HG03039 (cell line): Measurements from ENCODE around the gene TRAF3IP1.

Experiments
- ATAC-seq: cut with Tn5 transposase; IDR thresholded peaks from one replicate; pipeline ENCODE4 v1.9.1; 2021; ENCODE audit warnings: mild to moderate bottlenecking, moderate library complexity; ENCODE audit not compliant: unreplicated experiment

Gene TRAF3IP1

DNA sequence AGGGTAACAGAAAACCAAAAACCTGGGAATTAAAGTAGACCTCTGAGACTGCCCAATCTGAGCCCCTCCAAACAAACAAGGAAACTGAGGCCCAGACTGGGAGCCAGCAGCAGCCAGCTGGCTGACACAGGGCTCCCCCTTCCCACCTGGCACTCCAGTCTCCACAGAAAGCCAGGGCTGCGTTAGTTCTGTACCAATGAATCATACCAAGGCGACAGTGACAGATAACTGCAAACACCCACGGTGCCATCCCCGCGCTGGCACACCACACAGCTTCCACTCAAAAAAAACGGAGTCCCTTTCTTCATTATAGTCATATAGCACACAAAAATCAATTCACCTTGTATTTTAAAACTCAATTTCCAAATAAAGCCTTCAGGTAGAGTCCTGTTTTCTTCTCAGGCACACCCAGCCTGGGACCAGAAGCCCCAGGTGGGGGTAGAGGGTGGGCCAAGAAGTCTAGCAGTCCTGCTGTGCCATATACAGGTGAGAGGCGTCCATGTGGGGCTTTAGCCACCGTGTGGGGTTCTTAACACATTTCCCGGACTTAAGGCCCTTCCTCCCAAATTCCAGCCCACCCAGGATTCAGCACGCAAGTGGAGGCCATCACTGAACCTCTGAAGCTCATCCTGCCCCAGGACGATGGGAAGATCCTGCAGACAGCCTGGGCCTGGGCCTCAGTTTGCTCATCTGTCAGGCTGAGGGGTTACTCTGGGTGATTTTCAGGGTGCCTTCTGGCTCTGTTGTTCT is 33.2 kb upstream of the TRAF3IP1 start:
- no peak for ATAC-seq

DNA sequence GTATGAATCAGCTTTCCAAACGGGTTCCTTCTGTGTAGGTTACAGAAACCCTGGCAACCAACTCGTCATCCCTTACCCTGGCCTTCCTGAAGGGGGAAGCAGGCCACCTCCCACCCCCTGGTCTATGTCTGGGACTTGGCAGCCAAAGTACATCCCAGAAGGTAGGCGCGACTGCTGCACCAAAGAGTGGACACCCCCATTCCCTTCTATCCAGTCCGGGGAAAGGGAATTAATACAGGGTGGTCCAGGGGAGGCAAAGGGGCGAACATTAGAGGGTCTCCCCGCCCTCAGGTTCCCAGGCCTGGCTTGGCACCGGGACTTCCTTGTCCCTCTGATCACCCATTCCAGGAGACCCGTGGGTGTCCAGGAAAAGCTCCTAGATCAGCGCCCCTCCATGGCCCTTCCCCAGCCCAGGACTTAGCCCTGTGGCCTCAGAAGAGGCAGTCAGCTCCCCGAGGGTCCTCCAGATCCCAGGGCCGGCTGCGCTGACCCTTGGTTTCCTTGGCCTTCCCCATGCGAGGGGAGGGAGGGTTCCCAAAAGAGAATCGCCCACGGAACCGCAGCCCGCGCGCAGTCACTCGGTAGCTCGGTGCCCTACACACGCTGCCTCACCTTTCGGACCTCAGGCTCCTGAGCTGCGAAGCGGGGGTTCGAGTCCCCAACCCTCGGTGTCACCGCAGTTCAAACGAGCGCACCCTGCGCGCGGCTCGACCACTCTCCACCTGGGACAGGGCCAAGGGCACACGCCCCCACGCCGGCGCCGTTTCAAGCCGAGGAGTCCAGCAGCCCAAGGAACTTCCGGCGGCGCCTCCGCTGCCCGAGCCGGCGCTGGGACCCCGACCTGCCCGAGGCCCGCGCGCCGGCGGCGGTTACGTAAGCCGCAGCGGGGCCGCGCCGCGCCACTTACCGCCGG is 32.3 kb upstream of the TRAF3IP1 start, which contains the start of gene PER2:
PER2 (minus strand) TSS at position 874 of the 913 bp plus-strand sequence. CDS start 10,674 bp downstream, outside the sequence.
- ATAC-seq: peak; percentile 30

DNA sequence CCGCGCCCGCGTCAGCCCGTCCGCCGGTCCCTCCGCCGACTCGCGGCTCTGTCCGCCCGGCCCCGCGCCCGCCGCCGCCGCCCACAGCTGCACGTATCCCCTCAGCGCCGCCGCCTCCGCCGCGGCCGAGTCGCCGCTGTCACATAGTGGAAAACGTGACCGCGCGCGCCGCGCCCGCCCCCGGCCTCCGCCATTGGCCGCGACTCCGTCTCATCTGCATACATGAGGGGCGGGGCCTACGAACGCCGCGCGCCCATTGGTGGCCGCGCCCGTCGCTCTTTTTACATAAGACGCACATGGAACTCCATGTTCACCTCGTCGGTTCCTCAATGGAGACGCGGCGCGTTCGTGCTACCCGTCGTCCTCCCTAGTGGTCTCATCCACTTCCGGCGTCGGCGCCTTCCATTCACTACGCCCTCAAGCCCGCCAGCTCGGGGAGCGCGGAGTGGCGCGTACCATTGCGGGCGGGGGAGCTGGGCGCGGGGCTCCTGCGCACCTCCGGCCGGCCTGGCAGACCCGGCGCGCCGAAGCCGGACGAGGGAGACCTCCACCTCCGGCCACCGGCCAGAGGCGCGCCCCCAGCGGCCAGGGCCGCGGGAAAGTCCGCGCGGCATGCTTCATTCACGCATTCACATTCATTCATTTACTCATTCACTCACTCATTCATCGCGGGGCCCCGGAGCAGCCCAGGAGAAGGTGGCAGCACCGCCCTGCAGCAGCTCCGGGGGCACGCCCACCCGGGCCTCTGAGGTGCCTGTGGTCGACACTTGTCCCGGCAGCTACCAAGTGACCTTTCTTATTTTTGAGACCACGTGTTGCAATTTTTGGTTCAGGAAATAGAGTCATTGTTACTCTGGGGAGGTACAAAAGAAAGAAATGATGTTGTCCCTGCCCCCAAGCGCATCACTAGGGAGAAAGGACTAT is 31.4 kb upstream of the TRAF3IP1 start:
- ATAC-seq: peak; percentile 90

DNA sequence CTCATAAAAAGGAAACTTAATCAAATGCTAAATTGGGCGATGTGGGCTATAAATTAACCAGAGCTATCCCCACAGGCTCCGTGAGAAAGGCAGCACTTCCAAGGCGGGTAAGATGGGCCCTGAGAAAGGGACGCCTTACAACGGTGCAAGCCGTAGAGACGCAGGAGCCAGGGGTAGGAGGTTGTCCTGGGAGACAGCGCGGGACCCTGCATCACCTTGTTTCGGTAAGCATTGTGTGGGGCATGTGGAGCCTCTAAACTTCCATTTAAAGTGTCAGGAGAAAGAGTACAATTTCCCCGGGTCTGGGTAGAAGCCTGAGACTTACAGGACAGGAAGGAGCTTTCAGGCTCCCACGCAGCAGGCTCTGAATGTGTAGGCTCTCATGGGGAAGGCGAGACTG is 30.7 kb upstream of the TRAF3IP1 start:
- ATAC-seq: no peak

GRCh38 chr2:238290091-238290509 is 30.2 kb upstream of the TRAF3IP1 start:
- no peak for ATAC-seq

DNA sequence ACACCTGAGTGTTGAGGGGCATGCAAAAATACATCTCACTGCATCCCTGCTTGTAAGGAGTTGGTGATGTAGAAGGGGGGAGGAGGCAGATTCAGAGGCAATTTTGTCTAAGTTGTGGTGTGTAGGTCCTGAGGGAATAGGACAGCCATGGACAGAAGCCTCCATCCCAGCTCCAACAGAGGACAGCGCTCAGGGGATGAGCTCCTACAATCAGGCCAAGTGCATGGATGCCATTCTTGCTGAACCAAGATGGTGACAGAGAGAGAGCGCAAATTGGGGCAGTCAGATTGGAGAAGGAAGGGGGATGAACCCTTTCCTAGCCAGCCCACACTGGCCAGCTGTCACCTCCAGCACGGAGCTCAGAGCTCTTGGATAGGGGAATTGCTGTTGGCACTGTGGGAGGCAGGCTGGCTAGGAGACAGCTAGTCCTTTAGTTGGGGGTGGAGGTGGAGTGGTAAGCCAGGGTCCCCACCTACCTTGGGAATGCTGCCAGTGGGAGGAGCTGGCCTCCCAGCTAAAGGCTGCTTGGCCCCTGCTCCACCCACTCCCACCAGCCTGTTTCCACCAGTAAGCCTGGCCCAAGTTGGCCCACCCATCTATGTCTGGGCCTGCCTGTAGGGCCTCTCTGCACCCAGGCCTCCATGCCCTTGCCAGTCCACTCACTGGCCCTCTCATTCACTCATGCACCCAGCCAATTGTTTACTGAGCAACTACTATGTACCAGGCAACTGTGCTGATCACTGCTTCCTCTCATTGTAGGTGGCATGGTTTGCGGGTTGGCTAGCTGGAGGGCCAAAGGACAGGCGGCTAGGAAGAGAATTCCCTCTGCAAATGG is 29.4 kb upstream of the TRAF3IP1 start:
- no peak for ATAC-seq

GRCh38 chr2:238291550-238292281 is 28.6 kb upstream of the TRAF3IP1 start:
- no peak for ATAC-seq

DNA sequence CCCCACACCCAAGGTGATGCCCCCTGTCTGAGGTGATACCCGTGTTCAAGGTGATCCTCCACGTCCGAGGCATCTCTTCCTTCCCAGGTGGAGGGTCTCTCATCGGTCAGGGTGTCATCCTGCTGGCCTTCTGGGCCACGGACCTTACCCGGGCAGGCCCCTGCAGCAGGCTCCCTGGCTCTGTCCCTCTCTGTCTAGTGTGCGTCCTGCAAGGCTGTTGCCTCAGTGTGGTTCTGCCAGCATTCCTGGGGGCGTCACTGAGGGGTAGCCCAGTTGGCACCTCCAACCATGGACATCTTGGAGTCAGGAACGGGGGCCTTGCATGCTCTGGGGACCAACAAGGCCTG is 26.3 kb upstream of the TRAF3IP1 start:
- no peak for ATAC-seq

DNA sequence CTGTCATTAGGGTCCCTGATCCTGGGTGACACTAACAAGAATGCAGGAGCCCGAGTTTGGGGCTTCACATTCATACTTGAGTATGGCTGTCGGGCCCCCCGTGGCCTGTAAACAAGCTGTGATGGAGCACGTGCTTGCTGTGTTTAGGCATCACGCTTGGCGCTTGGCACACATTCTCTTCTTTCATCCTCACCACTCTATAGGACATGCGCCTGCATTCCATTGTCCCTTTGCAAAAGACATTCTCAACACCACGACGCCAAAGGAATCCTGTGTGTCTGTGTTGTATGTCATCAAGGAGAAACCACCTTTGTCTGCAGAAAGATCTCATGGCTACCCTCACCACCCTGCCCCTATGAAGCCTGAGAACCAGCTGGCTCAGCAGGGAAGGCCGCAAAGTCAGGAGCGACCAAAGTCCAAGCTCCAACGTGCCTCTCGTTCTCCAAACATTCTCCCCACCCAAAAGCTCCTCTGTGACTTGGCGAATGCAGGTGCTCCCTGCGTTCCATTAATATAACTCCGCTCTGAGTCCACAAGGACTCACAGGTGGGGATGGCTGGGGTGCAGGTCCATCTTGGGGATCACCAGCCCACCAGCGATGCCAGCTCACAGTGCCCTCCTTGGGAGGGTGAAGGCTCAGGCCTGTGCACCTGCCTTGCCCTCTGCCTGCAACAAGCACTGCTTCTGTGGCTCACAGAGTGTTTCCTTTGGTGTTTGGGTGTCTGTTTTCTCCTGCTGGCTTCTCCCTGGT is 25.8 kb upstream of the TRAF3IP1 start:
- no peak for ATAC-seq

DNA sequence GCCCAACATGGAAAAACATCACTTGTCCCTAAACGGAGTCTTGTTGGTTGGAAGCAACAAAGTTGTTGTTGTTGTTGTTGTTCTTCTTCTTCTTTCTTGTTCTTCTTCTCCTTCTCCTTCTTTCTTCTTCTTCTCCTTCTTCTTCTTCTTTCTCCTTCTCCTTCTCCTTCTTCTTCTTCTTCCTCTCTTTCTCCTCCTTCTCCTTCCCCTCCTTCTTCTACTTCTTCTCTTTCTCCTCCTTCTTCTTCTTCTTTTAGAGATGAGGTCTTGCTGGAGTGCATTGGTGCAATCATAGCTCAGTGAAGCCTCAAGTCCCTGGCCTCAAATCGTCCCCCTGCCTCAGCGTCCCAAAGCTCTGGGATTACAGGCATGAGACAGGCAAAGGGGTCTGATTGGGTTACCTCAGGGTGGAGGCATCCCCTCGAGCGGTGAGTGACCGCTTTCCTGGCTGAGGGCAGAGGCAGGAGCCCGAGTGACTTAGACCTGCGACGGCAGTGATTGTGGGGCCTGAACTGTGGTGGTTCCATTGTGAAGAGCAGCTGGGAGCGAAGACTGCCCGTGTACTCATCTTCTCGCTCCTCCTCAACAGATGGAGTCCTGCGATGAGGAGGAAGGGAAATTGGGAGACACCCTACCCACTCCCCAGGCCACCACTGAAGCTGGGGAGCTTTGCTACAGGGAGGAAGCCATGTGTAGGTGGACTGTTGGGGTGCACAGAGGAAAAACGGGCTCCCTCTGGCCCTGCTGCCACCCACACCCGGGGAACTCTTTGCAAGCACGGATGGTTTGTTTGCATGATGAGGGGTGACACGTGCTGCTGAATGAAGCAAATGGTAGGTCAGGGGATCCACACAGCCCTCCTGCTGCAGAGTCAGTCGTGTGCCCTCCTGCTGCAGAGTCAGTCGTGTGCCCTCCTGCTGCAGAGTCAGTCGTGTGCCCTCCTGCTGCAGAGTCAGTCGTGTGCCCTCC is 24.9 kb upstream of the TRAF3IP1 start:
- ATAC-seq: no peak

DNA sequence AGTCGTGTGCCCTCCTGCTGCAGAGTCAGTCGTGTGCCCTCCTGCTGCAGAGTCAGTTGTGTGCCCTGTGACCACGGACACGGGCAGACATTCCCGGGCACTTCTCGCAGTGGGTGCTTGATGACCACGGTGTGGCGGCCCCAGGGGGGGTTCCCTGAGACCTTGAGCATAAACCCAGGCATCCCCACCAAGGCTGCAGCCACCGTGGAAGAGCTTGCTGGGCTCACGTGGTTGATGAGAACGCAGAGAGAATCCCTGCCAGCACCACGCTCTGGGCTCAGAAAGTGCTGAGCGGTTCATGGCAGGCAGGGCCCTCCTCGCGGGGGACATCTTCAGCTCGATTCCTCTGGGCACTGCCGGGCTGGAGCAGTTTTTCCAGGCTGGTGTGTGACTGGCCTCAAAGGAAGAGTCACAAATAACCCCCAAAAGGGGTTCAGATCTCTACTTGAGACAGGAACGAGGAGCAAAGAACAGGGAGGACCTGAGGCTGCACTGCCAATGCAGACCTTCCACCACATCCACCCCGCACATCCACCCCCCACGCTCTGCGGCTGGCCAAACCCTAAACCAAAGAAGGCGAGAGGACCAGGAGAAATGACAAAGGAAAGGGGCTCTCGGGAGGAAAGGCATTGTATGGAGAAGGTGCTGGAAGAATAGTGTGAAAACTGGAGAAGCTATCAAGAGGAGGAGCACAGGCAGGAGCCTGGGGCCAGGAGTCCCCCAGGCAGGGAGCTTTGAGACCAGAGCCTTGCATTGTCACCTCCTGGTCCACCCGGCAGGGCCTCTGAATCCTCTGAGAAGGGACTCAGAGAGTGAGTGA is 23.5 kb upstream of the TRAF3IP1 start:
- ATAC-seq: no peak

DNA sequence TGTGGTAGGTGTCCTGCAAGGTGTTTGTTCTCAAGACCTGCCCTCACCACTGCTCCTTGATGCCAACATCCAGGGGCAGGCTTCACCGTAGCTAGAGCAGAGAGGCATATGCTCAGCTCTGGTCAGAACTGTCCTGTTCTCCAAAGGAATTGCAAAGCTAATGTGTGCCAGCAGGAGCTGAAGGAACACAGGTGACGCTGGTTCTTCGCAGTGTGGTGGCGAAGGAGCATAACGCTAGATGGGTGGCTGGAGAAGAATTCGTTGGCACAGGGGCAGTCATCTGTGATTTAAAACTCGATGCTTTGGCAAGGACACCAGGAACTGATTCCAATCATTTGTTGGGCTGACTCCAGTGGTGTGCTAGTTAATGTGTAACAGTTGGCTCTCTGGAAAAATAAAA is 20.5 kb upstream of the TRAF3IP1 start:
- no peak for ATAC-seq

DNA sequence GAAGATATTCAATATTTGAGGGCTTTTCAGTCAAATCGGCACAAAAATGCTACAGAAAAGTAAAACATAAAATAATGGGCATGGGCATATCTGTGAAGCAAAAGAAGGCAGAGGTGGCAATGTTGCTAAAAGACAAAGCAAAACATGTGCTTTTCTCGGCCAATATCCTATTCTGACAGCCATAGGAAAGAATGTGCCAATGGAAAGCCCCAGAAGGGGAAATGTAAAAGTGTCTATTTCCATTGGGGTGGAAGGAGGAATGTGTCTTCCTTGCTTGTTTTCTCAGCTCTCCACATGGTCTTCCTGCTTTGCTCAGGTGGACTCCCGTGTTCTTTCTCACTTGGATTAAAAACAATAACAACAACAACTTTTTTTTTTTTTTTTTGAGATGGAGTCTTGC is 18.2 kb upstream of the TRAF3IP1 start:
- ATAC-seq: no peak

DNA sequence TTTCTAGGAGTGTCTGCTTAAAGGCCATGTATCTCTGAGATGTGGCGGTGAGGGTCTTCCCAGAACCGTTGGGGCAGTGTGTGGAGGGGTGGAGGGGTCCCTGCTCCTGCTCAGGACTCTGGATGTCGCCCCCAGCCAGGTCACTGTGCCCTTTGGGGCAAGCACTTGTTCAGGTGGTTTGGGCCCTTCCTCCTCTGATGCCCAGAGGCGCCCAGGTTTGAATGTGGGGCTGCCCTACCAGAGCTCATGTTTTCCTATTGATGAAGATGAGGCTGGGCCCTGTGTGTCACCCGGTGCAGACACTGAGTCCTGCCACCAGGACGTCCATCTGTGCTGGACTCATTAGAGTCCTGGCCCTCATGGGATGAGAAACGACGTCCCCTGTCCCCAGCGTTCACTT is 17.6 kb upstream of the TRAF3IP1 start:
- no peak for ATAC-seq

GRCh38 chr2:238304116-238304515 is 16.2 kb upstream of the TRAF3IP1 start:
- no peak for ATAC-seq

DNA sequence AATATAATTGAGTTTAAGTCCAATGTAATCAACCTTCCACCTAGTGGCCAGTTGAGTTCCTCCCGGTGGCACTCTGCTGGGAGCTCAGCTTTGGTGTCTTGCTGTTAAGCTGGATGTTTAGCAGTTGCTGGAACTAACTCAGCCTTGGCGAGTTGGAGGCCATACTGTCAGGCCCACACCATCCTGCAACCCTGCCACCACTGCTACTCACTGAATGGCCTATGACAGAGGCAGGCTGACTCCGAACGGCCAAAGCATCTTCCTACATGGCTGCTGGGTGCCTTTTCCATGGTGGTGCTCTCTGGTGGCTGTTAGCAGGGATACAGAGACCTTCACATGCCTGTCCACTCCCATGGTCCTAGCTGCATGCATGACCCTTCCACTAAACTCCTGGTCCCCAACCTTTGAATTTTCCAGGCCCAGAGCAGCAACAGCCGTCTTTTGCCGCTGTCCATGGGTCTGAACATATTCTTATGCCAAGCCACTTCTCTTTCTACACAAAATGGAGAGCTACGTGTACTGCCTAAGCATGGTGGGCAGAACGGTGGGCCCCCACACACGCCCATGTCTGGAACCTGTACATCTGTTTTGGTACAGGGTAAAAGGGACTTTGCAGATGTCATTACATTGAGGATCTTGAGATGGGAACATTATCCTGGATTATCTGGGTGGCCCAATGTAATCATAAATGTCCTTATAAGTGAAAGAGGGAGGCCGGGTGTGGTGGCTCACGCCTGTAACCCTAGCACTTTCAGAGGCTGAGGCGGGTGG is 15.0 kb upstream of the TRAF3IP1 start:
- no peak for ATAC-seq
